Stimulated activated CD4-positive, alpha-beta T cell treated with anti-CD3 and anti-CD28 coated beads, Interleukin-1b, Interleukin-23, amount 100 ng/mL, for 1 hour (primary cell): Measurements from ENCODE around the gene PTH1R.
A peak's percentile ranks its signal among the peaks of the same experiment; 100 is the strongest.

Experiments used
- DNase-seq, 2 donors: peaks; one replicate each; pipeline ENCODE4 v3.0.0-alpha.2; 2020; ENCODE audit warnings: low read depth in 2 of 2

The PTH1R gene

GRCh38 chr3:46877406-46878125 lies at the start of gene PTH1R:
TSS of gene PTH1R (plus strand) at chr3:46877721. CDS start at chr3:46883560, 5,839 bp downstream.
- DNase-seq, result no peak

DNA sequence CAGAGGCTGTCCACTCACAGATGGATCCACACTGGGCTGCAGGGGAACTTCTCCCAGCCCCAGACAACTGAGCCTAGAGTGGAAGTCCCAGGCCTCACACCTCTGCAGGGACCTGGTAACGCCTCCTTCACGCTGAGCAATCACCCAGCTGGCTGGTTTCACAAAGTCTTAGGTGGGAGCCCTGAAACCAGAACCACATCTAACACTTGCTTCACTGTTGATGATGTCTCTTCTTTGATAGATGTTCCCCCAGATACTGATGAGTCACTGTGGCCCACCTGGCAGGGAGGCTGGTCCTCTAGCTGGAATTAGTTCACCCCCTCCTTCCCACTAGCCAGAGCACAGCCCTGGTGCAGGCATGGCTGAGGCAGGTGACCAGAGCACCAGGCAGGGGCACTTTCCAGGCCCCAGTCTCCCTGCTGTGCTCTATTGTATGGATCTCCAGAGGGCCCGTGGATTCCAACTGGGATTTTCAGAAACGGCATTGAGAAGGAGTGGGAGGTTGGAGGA lies 47.8 kb upstream of the PTH1R start:
- no peak for DNase-seq

DNA sequence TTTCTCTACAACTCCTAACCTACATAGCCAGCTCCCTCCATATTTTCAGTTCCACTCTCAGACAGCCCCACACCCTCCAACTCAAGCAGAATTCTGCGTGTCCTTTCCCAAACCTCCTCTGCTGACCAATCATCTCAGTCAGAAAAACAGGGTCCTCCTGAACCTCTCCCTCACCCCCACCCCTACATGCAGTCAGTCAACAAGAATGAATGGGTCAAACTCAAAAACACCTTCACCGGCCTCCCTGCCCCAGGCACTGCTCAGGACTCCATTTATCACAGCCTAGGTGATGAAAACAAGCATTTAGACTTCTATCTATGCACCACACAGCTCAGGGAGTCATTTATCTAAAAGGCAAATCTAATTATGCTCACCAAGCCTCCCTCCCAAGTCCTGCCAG lies 46.7 kb upstream of the PTH1R start:
- DNase-seq, result no peak

DNA sequence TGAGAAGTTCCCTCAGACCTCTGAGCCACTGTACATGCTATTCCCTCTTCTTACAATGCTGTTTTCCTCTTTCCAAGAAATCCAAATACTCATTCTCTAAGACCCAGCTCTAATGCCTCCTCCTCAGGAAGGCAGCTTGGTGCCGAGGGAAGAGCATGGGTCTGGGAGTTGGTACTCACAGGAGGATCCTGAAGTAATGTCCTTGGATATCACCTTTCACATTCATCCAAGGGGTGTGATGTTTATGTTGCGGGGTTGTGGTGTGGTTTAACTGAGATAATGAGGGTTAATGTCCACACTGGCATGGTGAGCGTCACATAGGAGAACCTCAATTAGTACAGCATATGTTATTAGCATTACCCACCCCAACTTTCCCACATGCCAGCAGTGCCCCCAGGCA lies 46.2 kb upstream of the PTH1R start:
- no peak for DNase-seq

GRCh38 chr3:46831841-46832240 lies 45.7 kb upstream of the PTH1R start:
- DNase-seq, result no peak

DNA sequence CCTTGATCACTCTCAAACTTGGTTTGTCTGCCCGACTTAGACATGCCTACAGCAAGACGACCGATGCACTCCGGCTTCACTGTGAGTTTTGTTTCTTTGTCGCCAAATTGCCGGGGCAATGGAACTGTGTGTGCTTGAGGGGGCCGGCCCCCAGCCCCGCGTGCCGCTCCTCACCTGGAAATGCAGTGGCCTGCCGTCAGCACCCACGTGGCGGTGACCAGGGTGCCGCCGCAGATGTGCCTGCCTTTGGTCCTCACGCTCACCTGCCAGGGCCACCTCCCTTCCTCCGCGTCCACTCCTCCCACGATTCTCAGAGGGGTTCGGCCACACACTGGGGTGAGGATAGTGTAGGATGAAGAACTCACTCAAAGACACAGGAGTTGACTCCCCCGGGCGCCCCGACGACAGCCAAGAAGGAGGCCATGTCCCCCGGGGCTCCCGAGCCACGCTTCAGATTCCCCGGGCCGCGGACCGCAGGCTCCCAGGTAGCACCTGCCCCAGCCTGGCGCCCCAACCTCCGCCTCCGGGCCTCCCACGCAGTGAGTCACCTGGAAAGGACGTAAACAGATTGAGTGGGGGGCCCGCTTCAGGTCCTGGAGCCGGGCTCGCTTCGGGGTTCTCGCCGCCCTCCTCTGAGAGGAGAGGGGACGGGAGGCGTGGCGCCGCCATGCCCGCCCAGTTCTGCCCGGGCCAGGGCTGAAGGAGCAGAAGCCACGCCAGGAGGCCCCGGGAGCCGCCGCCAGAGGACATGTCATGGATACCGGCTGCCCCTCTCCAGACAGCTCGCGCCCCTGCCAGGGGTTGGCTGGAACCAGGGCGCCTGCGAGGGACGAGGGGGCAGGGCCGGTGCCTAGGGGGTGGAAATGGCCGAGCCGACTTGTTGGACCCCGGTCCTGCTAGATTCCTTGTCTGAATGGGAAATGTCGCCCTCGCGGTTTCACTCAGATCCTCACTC lies 43.9 kb upstream of the PTH1R start:
- no peak for DNase-seq

GRCh38 chr3:46835054-46835453 lies 42.5 kb upstream of the PTH1R start:
- no peak for DNase-seq

DNA sequence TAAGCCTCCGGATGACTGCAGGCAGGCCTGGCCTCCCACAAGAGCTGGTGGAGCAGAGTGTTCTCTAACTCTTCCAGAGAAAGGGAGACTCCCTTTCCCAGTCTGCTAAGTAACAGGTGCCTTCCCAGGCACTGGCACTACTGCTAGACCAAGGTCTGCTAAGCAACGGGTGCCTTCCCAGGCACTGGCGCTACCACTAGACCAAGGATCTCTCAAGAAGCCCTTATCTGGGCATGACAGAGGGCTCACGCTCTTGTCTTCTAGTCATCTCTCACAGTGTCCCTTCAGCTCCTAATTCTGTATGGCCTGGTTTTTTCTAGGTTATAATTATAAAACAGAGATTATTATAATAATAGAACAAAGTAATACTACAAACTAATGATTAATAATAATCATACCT lies 42.0 kb upstream of the PTH1R start:
- no peak for DNase-seq

DNA sequence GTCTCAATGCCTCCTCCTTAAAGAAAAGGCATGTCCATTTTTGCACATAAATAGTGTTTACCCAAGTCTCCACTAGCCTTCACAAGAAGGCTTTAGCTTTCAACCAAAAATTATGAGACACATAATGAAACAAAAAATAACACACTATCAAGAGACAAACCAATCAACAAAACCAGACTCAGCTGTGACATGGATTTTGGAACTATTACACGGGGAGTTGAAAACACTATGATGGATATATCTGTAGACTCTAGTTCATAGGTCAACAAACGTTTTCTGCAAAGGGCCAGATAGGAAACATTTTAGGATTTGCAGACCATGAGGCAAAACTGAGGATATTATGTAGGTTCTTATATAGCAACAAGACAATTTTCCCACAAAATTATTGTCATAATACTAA lies 39.2 kb upstream of the PTH1R start:
- DNase-seq, result no peak

GRCh38 chr3:46840491-46840890 lies 37.0 kb upstream of the PTH1R start:
- DNase-seq, result no peak

DNA sequence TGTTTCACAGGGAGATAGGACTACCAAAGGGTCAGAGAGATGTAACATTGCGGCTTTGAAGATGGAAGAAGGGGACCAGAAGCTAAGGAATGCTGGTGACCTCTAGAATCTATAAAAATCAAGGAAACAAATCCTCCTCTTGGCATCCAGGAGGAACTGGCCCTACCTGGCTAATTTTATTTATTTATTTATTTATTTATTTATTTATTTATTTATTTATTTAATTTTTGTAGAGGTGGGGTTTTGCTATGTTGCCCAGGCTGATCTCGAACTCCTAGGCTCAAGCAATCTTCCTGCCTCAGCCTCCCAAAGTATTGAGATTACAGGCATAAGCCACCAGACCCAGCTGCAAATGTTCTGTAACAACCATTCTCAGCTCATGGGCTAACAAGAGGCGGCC lies 34.0 kb upstream of the PTH1R start:
- no peak for DNase-seq

DNA sequence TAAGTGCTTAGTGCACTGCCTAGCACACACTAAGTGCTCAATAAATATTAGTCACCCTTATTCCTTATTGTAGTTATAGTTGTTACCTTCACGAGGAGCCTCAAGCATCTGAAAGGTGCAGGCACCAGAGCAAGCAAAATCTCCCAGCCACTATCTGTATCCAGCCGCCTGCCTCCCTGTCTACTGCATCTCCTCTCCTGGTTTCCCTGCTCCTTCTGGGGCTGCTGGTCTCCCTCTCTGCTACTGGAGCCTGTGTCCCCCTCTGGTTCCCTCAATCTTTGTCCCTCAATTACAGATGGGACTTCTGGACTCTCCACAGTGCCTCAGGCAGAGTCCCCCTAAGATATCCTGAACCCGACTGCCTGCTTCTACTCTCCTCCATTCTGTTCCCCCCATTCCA lies 33.1 kb upstream of the PTH1R start:
- DNase-seq, result no peak

DNA sequence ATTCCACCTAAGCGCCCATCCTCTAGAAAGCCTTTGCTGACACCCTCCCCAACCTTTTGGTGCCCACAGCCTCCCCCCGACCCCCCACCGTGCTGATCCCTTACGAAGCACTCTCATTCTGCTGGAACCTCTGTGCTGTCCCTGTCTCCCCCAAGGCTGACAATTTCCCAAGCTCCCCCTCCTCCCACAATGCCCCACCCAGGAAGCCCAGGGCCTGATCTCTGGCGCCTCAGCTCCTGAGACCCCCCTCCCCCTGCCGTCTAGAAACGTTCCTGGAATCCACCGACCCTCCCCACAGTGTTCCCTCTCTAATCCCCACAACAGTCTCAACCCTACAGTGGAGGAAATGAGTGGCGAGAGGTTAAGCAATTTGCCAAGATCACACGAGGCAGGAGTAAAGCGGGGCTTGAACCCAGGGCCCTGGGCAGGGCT lies 32.6 kb upstream of the PTH1R start:
- no peak for DNase-seq

GRCh38 chr3:46845397-46845859 lies 32.1 kb upstream of the PTH1R start:
- no peak for DNase-seq

DNA sequence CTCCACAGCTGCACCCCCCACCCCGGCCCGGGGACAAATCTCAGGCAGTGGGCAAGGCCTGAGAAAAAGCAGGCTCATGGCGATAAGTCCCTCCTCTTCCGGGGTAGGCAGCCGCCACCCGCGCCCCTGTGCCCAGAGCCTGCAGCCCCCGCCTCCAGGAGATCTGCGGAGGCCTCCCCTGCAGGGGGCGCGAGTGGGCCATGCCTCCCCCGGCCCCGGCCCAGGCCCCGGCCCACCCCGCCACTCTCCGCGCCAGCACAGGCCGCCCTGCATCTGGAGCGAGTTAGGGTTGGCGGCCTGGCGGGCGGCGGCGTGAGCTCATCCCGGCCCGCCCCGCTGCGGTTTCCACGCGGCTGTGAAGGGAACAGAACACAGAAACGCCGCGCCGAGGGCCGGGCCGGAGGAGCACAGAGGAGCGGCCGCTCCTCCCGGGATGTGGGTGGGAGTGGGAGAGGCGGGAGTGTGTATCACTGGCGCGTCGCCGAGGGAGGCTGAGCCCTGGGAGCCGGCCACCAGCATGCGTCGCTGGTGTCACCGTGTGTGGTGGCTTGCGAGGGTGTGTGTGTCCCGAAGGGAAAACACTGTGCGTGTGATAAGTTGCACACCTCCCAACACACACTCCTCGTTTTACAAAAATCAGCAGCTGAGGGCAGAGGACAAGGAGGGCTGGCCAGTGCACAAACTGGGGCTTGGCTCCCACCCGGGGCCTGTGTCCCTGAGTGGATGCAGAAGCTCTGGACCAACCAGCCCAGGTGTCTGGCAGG lies 31.5 kb upstream of the PTH1R start:
- peak; percentile 53 to 61 for DNase-seq

DNA sequence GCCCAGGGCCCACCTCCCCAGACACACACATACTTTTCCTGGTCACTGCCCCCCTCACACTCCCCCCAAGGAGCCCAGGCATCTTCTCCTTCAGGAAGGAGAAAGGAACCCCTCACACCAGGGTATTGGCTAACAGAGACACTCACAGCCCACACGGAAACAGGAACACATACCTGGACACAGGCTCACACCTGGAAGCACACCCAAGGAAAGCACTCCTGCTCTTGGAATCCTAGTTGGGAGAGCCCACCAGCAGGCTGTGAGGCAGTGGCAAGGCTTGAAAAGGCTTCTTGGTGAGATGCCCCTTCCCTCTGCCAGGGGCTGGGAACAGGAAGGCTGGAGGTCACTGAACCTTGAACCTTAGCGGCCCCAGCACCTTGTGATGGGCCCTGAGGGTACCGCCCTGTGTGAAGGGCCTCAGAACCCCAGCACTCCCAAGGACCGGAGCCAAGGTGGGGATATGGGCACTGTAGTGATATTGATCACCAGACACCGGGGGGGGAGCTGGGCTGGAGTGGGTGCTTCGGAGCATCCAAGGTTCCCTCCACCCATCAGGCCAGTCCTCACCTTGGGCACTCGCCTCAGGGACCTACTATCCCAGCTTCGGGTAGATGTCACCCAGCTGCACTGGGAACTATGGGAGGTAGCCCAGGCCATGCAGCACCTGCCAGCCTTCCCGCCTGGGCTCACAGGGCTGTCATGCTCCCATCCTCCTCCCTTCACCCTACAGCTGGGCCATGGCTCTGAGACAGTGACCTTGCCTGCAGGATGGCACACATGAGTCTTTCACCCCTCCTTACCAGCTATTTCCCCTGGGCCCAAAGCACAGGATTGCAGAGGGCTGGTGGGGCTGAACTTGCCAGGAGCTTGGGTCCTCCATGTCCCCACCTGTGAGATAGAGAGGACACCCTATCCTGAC lies 30.6 kb upstream of the PTH1R start:
- no peak for DNase-seq

DNA sequence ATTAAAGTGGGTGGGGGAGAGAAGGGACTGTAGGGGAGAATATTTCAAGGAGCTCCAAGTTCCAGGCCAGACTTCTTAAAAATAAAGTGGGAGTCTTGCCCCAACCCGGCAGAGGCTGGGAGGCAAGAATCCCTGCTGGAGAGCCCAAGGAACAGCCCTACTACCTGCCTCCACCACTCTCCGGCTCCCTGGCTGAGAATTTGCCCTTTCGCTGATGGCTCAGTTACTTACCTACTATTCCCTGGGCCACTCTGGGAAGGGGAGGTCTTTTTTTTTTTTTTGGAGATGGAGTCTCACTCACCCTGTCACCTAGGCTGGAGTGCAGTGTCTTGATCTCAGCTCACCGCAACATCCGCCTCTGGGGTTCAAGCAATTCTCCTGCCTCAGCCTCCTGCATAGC lies 29.8 kb upstream of the PTH1R start:
- no peak for DNase-seq

- DNase-seq, result no peak
These were observed 29.1 kb upstream of the PTH1R start for GRCh38 chr3:46848271-46849044.

DNA sequence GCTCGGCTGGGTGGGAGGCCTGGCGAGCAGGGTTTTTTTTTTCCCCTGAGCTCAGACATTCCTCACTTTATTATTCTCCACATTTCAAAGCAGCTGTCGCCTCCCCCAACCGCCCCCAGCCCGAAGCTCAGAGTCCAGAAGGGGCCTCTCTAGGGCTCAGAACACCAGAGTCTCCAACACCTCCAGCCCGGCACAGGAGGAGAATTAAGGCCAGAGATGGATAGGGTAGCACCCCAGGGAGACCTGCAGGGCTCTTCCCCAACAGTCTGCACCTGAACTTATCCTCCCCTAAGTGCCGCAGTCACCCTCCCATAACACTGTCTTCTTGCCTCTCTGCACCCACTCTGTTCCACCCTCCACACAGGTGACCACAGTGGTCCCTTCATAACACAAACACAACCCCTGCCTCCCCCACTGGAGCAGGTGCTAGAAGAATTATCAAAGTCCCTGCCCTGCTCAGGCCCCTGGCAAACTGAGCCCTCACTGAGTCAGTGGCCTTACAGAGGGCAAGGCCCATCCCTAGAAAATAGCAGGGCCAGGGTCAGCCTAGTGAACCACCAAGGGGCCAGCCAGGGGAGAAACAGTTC lies 28.4 kb upstream of the PTH1R start:
- no peak for DNase-seq
